ENCODE results near the gene F12.

Gene F12

GRCh38 chr5:177357146-177357458 is 52.3 kb downstream of the F12 start:
- DNase-seq (ENCODE audit: low read depth, low spot score), result no peak

GRCh38 chr5:177356746-177357145 is 52.6 kb downstream of the F12 start:
- DNase-seq (ENCODE audit: low read depth, low spot score), result no peak

- DNase-seq (ENCODE audit: low read depth, low spot score), result no peak
These were observed 53.5 kb downstream of the F12 start for GRCh38 chr5:177355868-177356168.

GRCh38 chr5:177355162-177355867 is 54.0 kb downstream of the F12 start:
- DNase-seq (ENCODE audit: low read depth, low spot score), result no peak

GRCh38 chr5:177354711-177355110 is 54.7 kb downstream of the F12 start:
- DNase-seq (ENCODE audit: low read depth, low spot score), result no peak

- no peak for DNase-seq (ENCODE audit: low read depth, low spot score)
These were observed 55.1 kb downstream of the F12 start for GRCh38 chr5:177354256-177354655.

GRCh38 chr5:177353093-177353492 is 56.3 kb downstream of the F12 start:
- no peak for DNase-seq (ENCODE audit: low read depth, low spot score)
